Stomach (tissue), 4 donors: ENCODE data around the gene KRABD2.

Experiments
- CTCF ChIP-seq, 7 experiments: fragments of 450-650 bp in 4 of 7; fragments of 200-600 bp in 3 of 7; sonication (generic) in 3 of 7; IDR thresholded peaks; one replicate each; pipeline ENCODE4 v1.5.1; 2016 to 2019; ENCODE audit warnings: antibody characterized with exemption in 7 of 7, control low read depth in 2 of 7, mild to moderate bottlenecking in 1 of 7
- EP300 ChIP-seq: sonication (generic); formaldehyde crosslinking; IDR thresholded peaks from one replicate; pipeline ENCODE4 v1.6.1; 2017; ENCODE audit warnings: antibody characterized with exemption
- POLR2A ChIP-seq, 4 donors: fragments of 450-650 bp; IDR thresholded peaks; one replicate each; pipeline ENCODE4 v1.6.1; 2016; ENCODE audit warnings: antibody characterized with exemption in 4 of 4, control low read depth in 2 of 4, mild to moderate bottlenecking in 1 of 4, moderate library complexity in 1 of 4

GRCh38 chr17:8382052-8382879, 5.8 kb upstream of the KRABD2 start:
- TF ChIP-seq CTCF (IDR thresholded peaks at IDR 0.05) (no peak), EP300 (no peak), POLR2A (IDR thresholded peaks at IDR 0.05) (no peak)
